Effector memory CD8-positive, alpha-beta T cell (primary cell): ENCODE measurements around the gene PQBP1.

Source experiments
- ATAC-seq: fragments of 150-1000 bp; cut with Tn5 transposase; replicated peaks from 2 replicates; pipeline ENCODE4 v1.10.0; 2021; ENCODE audit warnings: mild to moderate bottlenecking, moderate library complexity
- DNase-seq, 3 experiments: peaks; one replicate each; pipeline ENCODE4 v3.0.0; 2021
- H3K27ac Mint-ChIP-seq, 2 donors: one replicate each; pipeline ENCODE4 v1.8.0; 2022; ENCODE audit warnings: mild to moderate bottlenecking in 2 of 2, mixed read lengths in 2 of 2, moderate library complexity in 2 of 2
- H3K27me3 Mint-ChIP-seq, 2 donors: one replicate each; pipeline ENCODE4 v1.8.0; 2022; ENCODE audit warnings: mixed read lengths in 2 of 2
- H3K36me3 Mint-ChIP-seq: one replicate; pipeline ENCODE4 v1.8.0; 2022; ENCODE audit warnings: mild to moderate bottlenecking, moderate library complexity, mixed read lengths; ENCODE audit not compliant: insufficient read depth
- H3K4me1 Mint-ChIP-seq, 2 donors: one replicate each; pipeline ENCODE4 v1.8.0; 2022; ENCODE audit warnings: low read depth in 2 of 2, mixed read lengths in 2 of 2
- H3K4me3 Mint-ChIP-seq, 2 donors: one replicate each; pipeline ENCODE4 v1.8.0; 2022; ENCODE audit warnings: mild to moderate bottlenecking in 2 of 2, mixed read lengths in 2 of 2, moderate library complexity in 2 of 2
- H3K9me3 Mint-ChIP-seq, 2 donors: one replicate each; pipeline ENCODE4 v1.8.0; 2022; ENCODE audit warnings: mixed read lengths in 2 of 2

Gene PQBP1

DNA sequence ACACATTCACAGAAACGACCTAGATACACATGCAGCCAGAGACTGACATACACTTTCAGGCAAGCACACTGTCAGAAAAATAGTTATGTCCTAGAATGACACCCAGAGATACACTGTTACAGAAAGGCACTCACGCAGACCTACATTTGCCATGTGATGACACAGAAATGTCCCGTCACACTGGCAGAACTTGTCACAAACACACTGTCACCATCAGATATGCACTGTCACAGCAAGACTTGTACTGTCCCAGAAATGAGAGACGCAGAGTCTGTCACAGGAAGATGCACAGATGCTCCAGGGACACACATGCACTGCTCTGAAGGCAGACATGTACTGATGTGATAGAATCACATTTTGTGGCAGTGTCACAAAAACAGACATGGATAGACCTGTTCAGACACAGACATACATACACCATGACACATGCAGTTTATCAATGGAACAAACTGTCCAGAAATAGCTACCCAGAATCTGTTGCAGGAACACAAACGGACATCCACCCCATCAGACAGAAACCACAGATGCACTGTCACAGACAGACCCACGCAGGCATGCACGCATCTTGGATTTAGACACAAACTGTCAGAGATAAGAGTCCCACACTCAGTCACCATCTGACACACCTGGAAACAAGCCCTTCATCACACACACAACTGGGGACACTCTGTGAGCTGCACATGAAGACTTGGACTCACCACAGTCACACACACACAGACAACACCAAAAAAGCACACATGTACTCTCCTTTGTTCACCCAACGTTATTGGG, 22.4 kb downstream of the PQBP1 start:
- peak overlapping the region; percentile 96 to 97 for H3K27ac Mint-ChIP-seq
- H3K27me3 Mint-ChIP-seq, result no peaks in the 10 kb centered on the region
- no peaks in the 10 kb centered on the region for H3K9me3 Mint-ChIP-seq
- DNase-seq, result peak in 2 of 3 experiments; percentile 30 to 39
- H3K4me3 Mint-ChIP-seq, result peak overlapping the region; percentile 89
- H3K36me3 Mint-ChIP-seq, result peaks cover 79% of the 10 kb centered on the region
- peak; percentile 31 for ATAC-seq
- H3K4me1 Mint-ChIP-seq, result peaks cover 26 to 39% of the 10 kb centered on the region in 2 donors

DNA sequence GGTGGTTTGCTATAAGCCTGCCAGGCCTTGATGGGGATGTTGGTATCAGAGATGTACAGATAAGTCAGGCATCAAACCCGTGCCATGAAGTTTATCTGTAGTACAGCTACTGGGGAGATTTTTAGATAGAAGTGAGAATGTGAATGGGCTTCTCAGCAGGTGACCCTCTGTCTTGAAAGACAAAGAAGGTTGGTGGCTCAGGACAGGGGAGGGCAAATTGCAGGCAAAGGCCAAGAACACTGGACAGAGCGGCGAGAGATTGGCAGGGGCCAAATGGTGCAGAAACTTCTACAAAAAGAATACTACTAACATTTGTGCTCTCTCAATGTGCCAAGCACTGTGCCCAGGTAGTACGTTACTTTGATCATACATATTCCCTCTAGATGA, 23.0 kb downstream of the PQBP1 start:
- H3K4me3 Mint-ChIP-seq, result peak overlapping the region; percentile 89
- ATAC-seq, result no peak
- peak overlapping the region; percentile 96 to 97 for H3K27ac Mint-ChIP-seq
- no peaks in the 10 kb centered on the region for H3K27me3 Mint-ChIP-seq
- H3K36me3 Mint-ChIP-seq, result peaks cover 77% of the 10 kb centered on the region
- no peak for DNase-seq
- H3K9me3 Mint-ChIP-seq, result no peaks in the 10 kb centered on the region
- peaks cover 26 to 37% of the 10 kb centered on the region in 2 donors for H3K4me1 Mint-ChIP-seq

DNA sequence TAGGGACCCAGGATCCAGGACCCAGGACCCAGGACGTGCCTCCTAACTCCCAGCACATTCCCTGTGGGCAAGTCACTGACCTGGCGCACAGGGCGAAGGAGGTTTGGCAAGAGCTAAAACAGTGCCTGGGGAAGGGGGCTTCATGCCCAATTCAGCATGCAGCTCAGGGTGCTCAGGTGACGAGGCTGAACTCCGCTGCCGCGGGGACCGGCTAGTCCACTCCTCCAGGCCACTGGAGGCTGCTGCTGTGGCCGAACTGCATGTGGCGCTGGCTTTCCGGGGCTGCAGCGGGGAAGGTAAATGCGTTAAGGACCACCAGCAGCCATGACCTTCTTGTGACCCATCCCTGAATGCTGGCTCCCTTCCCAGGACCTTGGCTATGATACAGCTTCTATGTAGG, 26.0 kb downstream of the PQBP1 start:
- peaks cover 19 to 25% of the 10 kb centered on the region in 2 donors for H3K4me1 Mint-ChIP-seq
- peaks cover 67% of the 10 kb centered on the region for H3K36me3 Mint-ChIP-seq
- DNase-seq (no peak), ATAC-seq (no peak)
- H3K4me3 Mint-ChIP-seq, result peak overlapping the region; percentile 24 to 50
- peak overlapping the region; percentile 83 to 97 for H3K27ac Mint-ChIP-seq
- no peaks in the 10 kb centered on the region for H3K9me3 Mint-ChIP-seq
- no peaks in the 10 kb centered on the region for H3K27me3 Mint-ChIP-seq

DNA sequence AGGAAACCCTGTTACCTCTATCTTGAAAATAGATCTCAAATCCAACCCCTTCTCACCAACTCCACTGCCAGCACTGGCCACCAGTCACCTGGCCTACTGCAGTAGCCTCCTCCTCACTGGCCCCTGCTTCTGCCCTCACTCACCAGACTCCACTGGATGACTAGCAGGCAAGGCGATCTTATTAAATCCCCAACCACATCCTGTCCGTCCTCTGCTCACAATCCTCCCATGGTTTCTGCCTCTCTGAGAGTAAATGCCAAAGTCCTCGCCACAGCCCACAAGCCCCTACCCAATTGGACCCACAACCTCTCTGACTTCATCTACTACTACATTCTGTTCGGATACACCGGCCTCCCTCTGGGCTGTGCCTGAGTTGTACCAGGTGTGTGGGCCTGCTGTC, 26.5 kb downstream of the PQBP1 start:
- Mint-ChIP-seq H3K27ac (peak overlapping the region; percentile 83 to 97), H3K36me3 (peaks cover 65% of the 10 kb centered on the region), H3K4me3 (peak overlapping the region; percentile 24 to 50), H3K27me3 (no peaks in the 10 kb centered on the region), H3K4me1 (peaks cover 19 to 25% of the 10 kb centered on the region in 2 donors), H3K9me3 (no peaks in the 10 kb centered on the region)
- DNase-seq (no peak), ATAC-seq (no peak)

DNA sequence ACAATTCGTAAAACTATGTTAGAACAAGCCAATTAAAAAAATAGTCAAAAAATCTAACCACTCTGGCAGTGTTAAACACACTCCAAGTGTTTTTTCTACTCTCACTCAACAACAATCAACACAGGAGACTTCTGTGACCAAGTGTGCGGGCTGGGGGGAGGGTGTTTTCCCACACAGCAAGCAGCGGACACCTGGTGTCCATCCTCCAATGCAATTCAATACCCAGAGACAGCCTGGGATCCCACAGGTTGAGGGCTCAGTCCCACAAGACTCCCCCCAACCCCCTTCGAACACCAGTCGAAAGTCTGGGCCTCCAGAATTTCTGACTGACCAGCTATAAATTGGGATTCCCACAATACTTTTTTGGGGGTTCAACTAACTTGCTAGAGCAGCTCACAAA, 29.4 kb downstream of the PQBP1 start:
- no peak overlapping the region for H3K4me3 Mint-ChIP-seq
- H3K27ac Mint-ChIP-seq, result no peak overlapping the region
- peaks cover 62% of the 10 kb centered on the region for H3K36me3 Mint-ChIP-seq
- no peak for ATAC-seq
- DNase-seq, result no peak
- no peaks in the 10 kb centered on the region for H3K27me3 Mint-ChIP-seq
- peaks cover 6 to 11% of the 10 kb centered on the region in 2 donors for H3K4me1 Mint-ChIP-seq
- H3K9me3 Mint-ChIP-seq, result no peaks in the 10 kb centered on the region

DNA sequence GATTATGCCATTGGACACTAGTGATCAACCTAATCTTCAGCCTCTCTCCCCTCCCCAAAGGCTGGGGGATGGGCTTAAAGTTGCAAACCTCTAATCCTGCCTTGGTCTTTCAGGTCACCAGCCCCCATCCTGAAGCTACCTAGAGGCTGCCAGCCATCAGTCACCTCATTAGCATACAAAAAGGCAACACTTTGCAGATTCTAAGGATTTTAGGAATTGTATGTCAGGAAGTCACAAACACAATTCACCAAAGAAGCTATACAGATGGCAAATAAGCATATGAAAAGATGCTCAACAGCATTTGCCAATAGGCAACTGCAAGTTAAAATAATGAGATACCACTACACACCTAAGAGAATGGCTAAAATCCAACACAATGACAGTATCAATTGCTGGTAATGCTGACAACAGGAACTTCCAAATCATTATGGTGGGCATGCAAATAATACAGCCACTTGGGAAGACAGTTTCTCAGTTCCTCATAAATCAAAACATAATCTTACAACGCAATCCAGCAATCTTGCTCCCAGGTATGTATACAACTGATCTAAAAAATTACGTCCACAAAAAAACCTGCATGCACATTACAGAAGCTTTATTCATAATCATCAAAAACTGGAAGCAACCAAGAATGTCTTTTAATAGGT, 30.1 kb downstream of the PQBP1 start:
- H3K27me3 Mint-ChIP-seq, result no peaks in the 10 kb centered on the region
- H3K36me3 Mint-ChIP-seq, result peaks cover 65% of the 10 kb centered on the region

DNA sequence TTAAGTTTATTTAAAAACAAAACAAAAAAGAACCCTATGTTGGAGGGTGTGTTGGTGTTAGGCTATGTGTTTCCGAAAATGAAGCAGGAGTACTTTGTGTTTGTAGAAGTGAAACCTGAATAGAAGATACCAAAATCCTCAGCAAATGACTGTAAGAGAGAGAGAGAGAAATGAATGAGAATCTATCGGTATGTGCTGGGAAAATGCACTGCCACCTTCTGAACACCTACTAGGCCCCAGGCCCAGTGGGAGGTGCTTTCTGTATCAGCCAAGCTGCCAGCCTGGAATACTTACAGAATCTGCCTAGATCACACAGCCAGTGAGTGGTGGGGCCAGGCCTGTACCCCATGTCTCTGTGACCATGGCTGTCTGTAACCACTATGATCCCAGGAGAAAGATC, 36.0 kb downstream of the PQBP1 start:
- Mint-ChIP-seq H3K9me3 (no peaks in the 10 kb centered on the region), H3K36me3 (peaks cover 79% of the 10 kb centered on the region), H3K27me3 (no peaks in the 10 kb centered on the region), H3K4me1 (peaks cover 28 to 33% of the 10 kb centered on the region in 2 donors), H3K4me3 (no peak overlapping the region), H3K27ac (peak overlapping the region; percentile 25 to 95)
- DNase-seq (no peak), ATAC-seq (no peak)

More for the DNA sequence above, 30.1 kb downstream of the PQBP1 start:
- H3K9me3 Mint-ChIP-seq, result no peaks in the 10 kb centered on the region
- H3K4me3 Mint-ChIP-seq, result no peak overlapping the region
- H3K4me1 Mint-ChIP-seq, result peaks cover 6 to 9% of the 10 kb centered on the region in 2 donors
- H3K27ac Mint-ChIP-seq, result no peak overlapping the region
- no peak for ATAC-seq
- DNase-seq, result no peak

DNA sequence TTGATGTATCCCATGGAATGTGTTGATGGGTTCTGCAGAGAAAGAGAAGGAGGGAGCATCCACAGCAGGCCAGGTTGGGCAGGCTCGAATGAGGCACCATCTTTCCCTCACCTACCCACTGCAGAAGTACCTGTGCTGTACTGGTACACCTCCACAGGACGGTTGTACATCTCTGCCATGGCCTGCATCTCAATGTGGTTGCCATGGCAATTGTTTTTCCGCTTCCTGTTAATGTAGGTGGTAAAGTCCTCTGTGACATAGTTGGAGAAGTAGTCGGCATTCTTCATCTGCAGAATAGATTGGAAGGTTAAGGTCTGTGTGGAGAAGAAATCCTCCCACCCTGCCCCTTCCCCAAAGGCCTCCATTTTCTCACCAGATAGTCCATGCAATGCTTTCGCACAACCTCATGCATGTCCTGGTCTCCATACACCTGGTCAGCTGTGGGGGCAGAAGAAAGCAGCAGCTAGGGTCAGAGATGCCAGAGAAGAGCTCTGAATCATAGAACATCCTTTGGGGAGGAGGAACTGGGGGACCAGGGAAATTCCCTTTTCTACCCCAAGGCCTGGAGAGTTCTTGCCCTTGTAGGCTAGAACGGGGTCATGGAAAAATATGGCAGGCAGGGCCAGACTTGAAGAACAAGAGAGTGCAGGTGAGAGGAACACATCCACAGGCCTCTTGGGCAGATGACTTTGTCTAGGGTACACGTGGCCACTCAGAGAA, 37.0 kb downstream of the PQBP1 start:
- H3K36me3 Mint-ChIP-seq, result peaks cover 85% of the 10 kb centered on the region
- H3K4me3 Mint-ChIP-seq, result peak overlapping the region in 1 of 2 donors; percentile 56
- peak; percentile 30 for ATAC-seq
- no peaks in the 10 kb centered on the region for H3K27me3 Mint-ChIP-seq
- H3K9me3 Mint-ChIP-seq, result no peaks in the 10 kb centered on the region
- H3K4me1 Mint-ChIP-seq, result peaks cover 37 to 43% of the 10 kb centered on the region in 2 donors
- no peak for DNase-seq
- H3K27ac Mint-ChIP-seq, result peak overlapping the region; percentile 31 to 95

DNA sequence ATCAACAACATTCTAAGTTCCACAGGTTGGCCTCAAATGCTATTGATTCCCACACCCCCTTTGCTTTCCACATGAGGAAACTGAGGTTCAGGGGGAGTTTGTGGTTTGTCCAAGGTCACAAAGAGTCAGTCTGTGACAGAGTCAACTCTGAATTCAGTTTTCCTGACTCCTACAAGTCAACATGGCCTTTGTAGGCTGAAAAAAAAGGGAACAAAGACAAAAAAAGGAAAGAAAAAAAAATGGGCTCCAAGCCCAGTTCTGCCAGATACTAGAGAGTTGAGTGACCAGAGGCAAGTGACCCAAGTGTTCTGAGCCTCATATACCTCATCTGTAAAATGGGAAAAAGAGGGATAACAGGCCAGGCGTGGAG, 37.6 kb downstream of the PQBP1 start:
- no peaks in the 10 kb centered on the region for H3K9me3 Mint-ChIP-seq
- no peak for DNase-seq
- peaks cover 42 to 47% of the 10 kb centered on the region in 2 donors for H3K4me1 Mint-ChIP-seq
- no peaks in the 10 kb centered on the region for H3K27me3 Mint-ChIP-seq
- no peak for ATAC-seq
- H3K27ac Mint-ChIP-seq, result peak overlapping the region; percentile 31 to 95
- peak overlapping the region in 1 of 2 donors; percentile 56 for H3K4me3 Mint-ChIP-seq
- peaks cover 85% of the 10 kb centered on the region for H3K36me3 Mint-ChIP-seq

DNA sequence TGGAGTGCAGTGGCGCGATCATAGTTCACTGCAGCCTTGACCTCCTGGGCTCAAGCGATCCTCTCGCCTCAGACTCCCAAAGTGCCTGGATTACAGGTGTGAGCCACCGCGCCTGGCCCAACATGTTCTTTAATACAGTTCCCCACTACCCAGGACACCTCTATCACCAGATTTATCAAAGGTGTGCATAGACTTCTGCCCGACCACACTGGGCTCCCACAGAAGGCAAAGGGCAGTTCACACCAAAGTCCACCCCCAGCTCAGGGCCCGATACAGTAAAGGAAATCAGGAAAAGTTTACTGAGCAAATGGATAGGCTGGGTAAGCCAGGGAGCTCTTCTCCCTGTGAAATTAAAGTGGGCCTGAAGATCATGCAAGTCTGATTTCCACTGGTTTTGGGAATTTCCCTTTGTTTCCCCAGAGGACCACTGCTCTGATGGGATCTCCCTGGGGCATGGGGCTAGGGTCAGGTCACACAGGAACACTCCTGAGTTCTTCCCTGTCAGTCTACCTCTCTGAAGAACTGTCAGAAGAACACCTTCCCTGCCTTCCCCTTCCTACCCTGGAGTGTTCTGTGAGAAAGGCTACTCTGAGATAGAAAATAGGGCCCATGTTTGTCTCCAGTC, 38.8 kb downstream of the PQBP1 start:
- H3K27me3 Mint-ChIP-seq, result no peaks in the 10 kb centered on the region
- no peaks in the 10 kb centered on the region for H3K9me3 Mint-ChIP-seq
- DNase-seq (no peak), ATAC-seq (no peak)
- peaks cover 47 to 51% of the 10 kb centered on the region in 2 donors for H3K4me1 Mint-ChIP-seq
- H3K4me3 Mint-ChIP-seq, result peak overlapping the region; percentile 83 to 89
- H3K27ac Mint-ChIP-seq, result peak overlapping the region; percentile 96 to 97
- H3K36me3 Mint-ChIP-seq, result peaks cover 82% of the 10 kb centered on the region

DNA sequence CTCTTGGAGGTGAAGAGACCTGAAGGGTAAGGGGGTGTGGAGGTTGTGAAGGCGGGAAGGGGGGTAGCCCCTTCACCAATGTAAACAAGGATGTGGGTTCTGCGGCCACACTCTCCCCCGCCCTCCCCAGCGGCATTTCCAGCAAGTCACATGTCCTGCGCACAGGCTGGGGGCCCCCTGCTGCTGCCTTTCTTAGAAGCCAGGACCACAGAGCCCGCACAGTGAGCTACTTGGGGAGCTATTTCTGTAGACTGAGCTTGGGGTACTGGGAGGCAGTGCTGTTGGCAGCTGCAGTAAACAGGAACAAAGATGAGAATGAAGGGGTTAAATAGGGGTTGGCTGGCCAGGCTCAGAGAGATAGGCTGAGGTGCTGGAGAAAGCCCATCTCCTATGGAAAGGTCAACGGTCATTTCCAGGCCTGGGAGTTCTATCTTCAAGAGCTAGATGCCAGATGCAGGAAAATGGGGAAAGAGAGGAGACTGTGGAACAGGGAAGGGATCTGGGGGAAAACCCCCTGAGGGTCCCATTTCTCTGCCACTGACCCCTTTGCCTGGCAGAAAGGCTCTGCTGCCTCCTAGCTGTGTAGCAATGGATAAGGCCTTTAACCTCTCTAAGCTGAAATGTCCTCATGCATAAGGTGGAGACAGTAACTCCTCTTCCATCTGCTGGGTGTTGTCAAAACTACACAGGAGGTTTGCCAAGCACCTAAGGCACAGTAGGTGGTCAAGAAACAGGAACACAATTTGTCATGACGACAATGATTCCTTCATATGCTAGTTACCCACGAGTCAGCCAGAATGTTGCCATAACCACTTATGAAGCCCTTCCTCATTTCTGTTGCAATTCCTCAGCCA, 39.6 kb downstream of the PQBP1 start:
- Mint-ChIP-seq H3K4me3 (peak overlapping the region; percentile 83 to 89), H3K27me3 (no peaks in the 10 kb centered on the region), H3K36me3 (peaks cover 85% of the 10 kb centered on the region), H3K27ac (peak overlapping the region; percentile 96 to 97), H3K4me1 (peaks cover 55 to 58% of the 10 kb centered on the region in 2 donors), H3K9me3 (no peaks in the 10 kb centered on the region)
- peak; percentile 71 for ATAC-seq
- DNase-seq, result peak; percentile 79 to 83 (median 80)

DNA sequence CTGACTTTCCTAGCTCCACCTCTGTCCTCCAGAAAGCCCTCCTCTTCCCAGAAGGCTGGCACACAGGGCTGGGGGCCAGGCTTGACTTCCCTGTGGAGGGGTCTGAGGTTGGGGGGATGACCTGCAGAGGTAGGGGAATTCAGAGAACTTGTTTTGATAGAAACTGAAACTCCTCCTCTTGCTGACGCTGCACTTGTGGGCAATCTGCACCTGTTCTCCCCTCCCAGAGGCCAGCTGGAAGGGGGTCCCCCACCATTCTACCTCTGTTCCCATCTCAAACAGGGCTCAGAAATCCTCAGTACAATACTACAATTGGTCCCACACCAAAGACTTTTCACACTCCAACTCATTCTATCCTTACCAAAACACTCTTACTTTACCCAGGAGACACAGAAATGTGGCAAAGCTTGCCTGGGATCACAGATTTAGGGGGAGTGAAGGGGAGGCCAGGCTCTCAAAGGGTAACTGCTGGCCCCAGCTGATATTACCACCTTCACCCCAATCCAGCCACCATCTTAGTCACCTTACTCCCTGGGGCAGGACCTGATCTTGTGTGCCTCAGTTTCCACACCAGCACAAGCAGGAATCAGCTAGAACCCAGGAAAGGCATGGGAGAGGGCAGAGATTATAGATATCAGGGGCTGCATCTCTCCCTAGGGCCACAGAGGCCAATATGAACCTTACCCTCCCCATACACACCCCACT, 41.1 kb downstream of the PQBP1 start:
- Mint-ChIP-seq H3K27ac (peak overlapping the region; percentile 96 to 97), H3K4me1 (peaks cover 60 to 63% of the 10 kb centered on the region in 2 donors), H3K36me3 (peaks cover 80% of the 10 kb centered on the region), H3K4me3 (peak overlapping the region; percentile 83 to 89), H3K27me3 (no peaks in the 10 kb centered on the region), H3K9me3 (no peaks in the 10 kb centered on the region)
- peak; percentile 32 to 59 (median 51) for DNase-seq
- peak; percentile 45 for ATAC-seq
